CD4-positive, alpha-beta T cell (primary cell): ENCODE measurements around the gene AKNA. TPM values are rescaled to one million over a fixed set of nuclear protein-coding genes. Genes with fewer than 3 reads are reported as not detected.

Experiments used
- ATAC-seq: fragments of 200-7000 bp; cut with Tn5 transposase; one replicate; pipeline ENCODE4 v1.10.0; 2022; ENCODE audit warnings: mild to moderate bottlenecking; ENCODE audit not compliant: poor library complexity
- CTCF ChIA-PET: fragments of 350-600 bp; sonication (Branson Sonifier 250); formaldehyde crosslinking; loops from one replicate; lab custom pipeline; 2021; ENCODE audit warnings: antibody characterized with exemption, inconsistent platforms; lab: Charles Lee
- POLR2A ChIA-PET: fragments of 350-600 bp; sonication (Branson Sonifier 250); formaldehyde crosslinking; loops from one replicate; lab custom pipeline; 2021; ENCODE audit warnings: antibody characterized with exemption, inconsistent platforms; lab: Charles Lee
- DNase-seq, 14 experiments: peaks; one replicate each; pipeline ENCODE4 v3.0.0-alpha.2; 2013 to 2020; ENCODE audit warnings: mixed read lengths in 2 of 14
- H3K27ac ChIP-seq, 2 donors: one replicate each; pipeline versions ENCODE4 v1.5.1 to v1.7.0; 2013; ENCODE audit warnings: low read length in 2 of 2, low read depth in 1 of 2, mild to moderate bottlenecking in 1 of 2
- H3K27me3 ChIP-seq, 2 experiments: 1 replicate in 1 of 2; 2 replicates in 1 of 2; pipeline versions ENCODE4 v1.6.1 to v1.7.0; 2013; ENCODE audit warnings: low read length in 2 of 2, control low read depth in 1 of 2, mild to moderate bottlenecking in 1 of 2, moderate library complexity in 1 of 2; ENCODE audit not compliant: insufficient read depth in 2 of 2, control insufficient read depth in 1 of 2
- H3K36me3 ChIP-seq: one replicate; pipeline ENCODE4 v1.6.1; 2013; ENCODE audit warnings: low read length, control low read depth; ENCODE audit not compliant: insufficient read depth
- H3K4me1 ChIP-seq: one replicate; pipeline ENCODE4 v1.6.1; 2013; ENCODE audit warnings: low read length, control low read depth; ENCODE audit not compliant: insufficient read depth
- H3K4me3 ChIP-seq: one replicate; pipeline ENCODE4 v1.5.1; 2013; ENCODE audit warnings: mild to moderate bottlenecking, low read length, moderate library complexity
- H3K9me3 ChIP-seq, 2 experiments: 1 replicate in 1 of 2; 2 replicates in 1 of 2; pipeline versions ENCODE4 v1.6.1 to v1.7.0; 2013; ENCODE audit warnings: low read length in 2 of 2, mild to moderate bottlenecking in 2 of 2, control low read depth in 1 of 2, moderate library complexity in 1 of 2; ENCODE audit not compliant: control insufficient read depth in 1 of 2, insufficient read depth in 1 of 2
- H3K27ac Mint-ChIP-seq: one replicate; pipeline ENCODE4 v1.8.0; 2020; ENCODE audit warnings: mixed read lengths
- H3K27me3 Mint-ChIP-seq: one replicate; pipeline ENCODE4 v1.8.0; 2021; ENCODE audit warnings: mixed read lengths
- H3K36me3 Mint-ChIP-seq: one replicate; pipeline ENCODE4 v1.8.0; 2021; ENCODE audit warnings: low read depth, mixed read lengths
- H3K4me1 Mint-ChIP-seq: one replicate; pipeline ENCODE4 v1.8.0; 2021; ENCODE audit warnings: low read depth, mixed read lengths
- H3K4me3 Mint-ChIP-seq: one replicate; pipeline ENCODE4 v1.8.0; 2020; ENCODE audit warnings: mild to moderate bottlenecking, mixed read lengths
- H3K9me3 Mint-ChIP-seq: one replicate; pipeline ENCODE4 v1.8.0; 2020; ENCODE audit warnings: mixed read lengths
- CTCF ChIP-seq: fragments of 200-600 bp; IDR thresholded peaks from one replicate; pipeline ENCODE4 v1.8.0; 2022; ENCODE audit warnings: antibody characterized with exemption, mild to moderate bottlenecking
- intact Hi-C, 2 experiments: fragments of 100-400 bp; cut with DNase I in 1 of 2; cut with micrococcal nuclease in 1 of 2; formaldehyde crosslinking; loops; one replicate each; pipeline versions ENCODE4 v1.15.1 to v1.9.0; 2023 to 2025; cut with DNase I, micrococcal nuclease
- total RNA-seq, 174 experiments: library from RNA in 2 of 174; stranded (reverse) in 2 of 174; gene quantifications; one replicate each; pipeline ENCODE4 v1.2.3 and lab custom pipeline; 2021 to 2026

Gene AKNA
- total RNA-seq, 2 experiments from 2014 or later: 247 to 258 TPM

- Mint-ChIP-seq H3K9me3 (no peaks in the 10 kb centered on the region), H3K36me3 (no peaks in the 10 kb centered on the region), H3K4me1 (peaks cover 5% of the 10 kb centered on the region), H3K4me3 (no peak overlapping the region), H3K27ac (no peak overlapping the region), H3K27me3 (no peaks in the 10 kb centered on the region)
- no peak for TF ChIP-seq CTCF
- Histone ChIP-seq H3K9me3 (no peaks in the 10 kb centered on the region), H3K27me3 (no peaks in the 10 kb centered on the region), H3K4me1 (peaks cover 9% of the 10 kb centered on the region), H3K4me3 (no peak overlapping the region), H3K36me3 (no peaks in the 10 kb centered on the region), H3K27ac (no peak overlapping the region)
- ATAC-seq (peak; percentile 17), DNase-seq (peak in 1 of 14 experiments; percentile 24)
- POLR2A ChIA-PET: interaction anchor here (0.8 kb wide), 1 partner anchor 50 kb away, joined by 3 read pairs; no protein-coding TSS in a partner anchor
- intact Hi-C loops: loop anchor here in 1 of 2 experiments (1.0 kb wide), 1 partner anchor 220 kb away; no protein-coding TSS in a partner anchor
- CTCF ChIA-PET: interaction anchor here (2.6 kb wide), 1 partner anchor 219 kb away, joined by 6 read pairs; no protein-coding TSS in a partner anchor
These were observed 46.0 kb upstream of the AKNA start for GRCh38 chr9:114433720-114434255.

- CTCF ChIA-PET: no interaction called here
- H3K27me3 ChIP-seq: no peaks in the 10 kb centered on the region
- peaks cover 9% of the 10 kb centered on the region for H3K4me1 ChIP-seq
- Mint-ChIP-seq H3K27ac (no peak overlapping the region), H3K4me3 (no peak overlapping the region), H3K36me3 (no peaks in the 10 kb centered on the region), H3K4me1 (peaks cover 5% of the 10 kb centered on the region), H3K9me3 (no peaks in the 10 kb centered on the region), H3K27me3 (no peaks in the 10 kb centered on the region)
- no peak overlapping the region for H3K27ac ChIP-seq
- H3K4me3 ChIP-seq: no peak overlapping the region
- DNase-seq: no peak
- no peaks in the 10 kb centered on the region for H3K9me3 ChIP-seq
- POLR2A ChIA-PET: interaction anchor here (0.8 kb wide), 1 partner anchor 51 kb away, joined by 3 read pairs; no protein-coding TSS in a partner anchor
- intact Hi-C loops: no loop called here
- H3K36me3 ChIP-seq: no peaks in the 10 kb centered on the region
- no peak for TF ChIP-seq CTCF
- ATAC-seq: no peak
These were observed 45.3 kb upstream of the AKNA start for GRCh38 chr9:114433086-114433485.

GRCh38 chr9:114432323-114433067 lies 44.7 kb upstream of the AKNA start:
- Mint-ChIP-seq H3K27ac (no peak overlapping the region), H3K4me1 (peaks cover 5% of the 10 kb centered on the region), H3K27me3 (no peaks in the 10 kb centered on the region), H3K4me3 (no peak overlapping the region), H3K9me3 (no peaks in the 10 kb centered on the region), H3K36me3 (no peaks in the 10 kb centered on the region)
- Histone ChIP-seq H3K4me3 (no peak overlapping the region), H3K27ac (no peak overlapping the region), H3K36me3 (no peaks in the 10 kb centered on the region), H3K9me3 (no peaks in the 10 kb centered on the region), H3K4me1 (peaks cover 9% of the 10 kb centered on the region), H3K27me3 (no peaks in the 10 kb centered on the region)
- no peak for ATAC-seq
- ChIA-PET CTCF (interaction anchor here (0.6 to 0.9 kb wide), 2 partner anchors 162 to 221 kb away, joined by 3 read pairs; no protein-coding TSS in a partner anchor), POLR2A (no interaction called here)
- TF ChIP-seq CTCF: no peak
- intact Hi-C loops: no loop called here
- no peak for DNase-seq
